Stomach (tissue), 4 donors: Measurements from ENCODE around the gene JDP2.

Experiments
- CTCF ChIP-seq, 7 experiments: fragments of 450-650 bp in 4 of 7; fragments of 200-600 bp in 3 of 7; sonication (generic) in 3 of 7; IDR thresholded peaks; one replicate each; pipeline ENCODE4 v1.5.1; 2016 to 2019; ENCODE audit warnings: antibody characterized with exemption in 7 of 7, control low read depth in 2 of 7, mild to moderate bottlenecking in 1 of 7
- EP300 ChIP-seq: sonication (generic); formaldehyde crosslinking; IDR thresholded peaks from one replicate; pipeline ENCODE4 v1.6.1; 2017; ENCODE audit warnings: antibody characterized with exemption
- POLR2A ChIP-seq, 4 donors: fragments of 450-650 bp; IDR thresholded peaks; one replicate each; pipeline ENCODE4 v1.6.1; 2016; ENCODE audit warnings: antibody characterized with exemption in 4 of 4, control low read depth in 2 of 4, mild to moderate bottlenecking in 1 of 4, moderate library complexity in 1 of 4
- POLR2AphosphoS5 ChIP-seq, 3 donors: sonication (generic); formaldehyde crosslinking; IDR thresholded peaks; one replicate each; pipeline ENCODE4 v1.6.1; 2016; ENCODE audit warnings: antibody characterized with exemption in 3 of 3

- TF ChIP-seq POLR2A (IDR thresholded peaks at IDR 0.05) (no peak), CTCF (IDR thresholded peaks at IDR 0.05) (no peak), EP300 (no peak), POLR2AphosphoS5 (IDR thresholded peaks at IDR 0.05) (no peak)
Observed at GRCh38 chr14:75383721-75384120, 44.1 kb upstream of the JDP2 start.
